ENCODE measurements around the gene AATF.

AATF gene

DNA sequence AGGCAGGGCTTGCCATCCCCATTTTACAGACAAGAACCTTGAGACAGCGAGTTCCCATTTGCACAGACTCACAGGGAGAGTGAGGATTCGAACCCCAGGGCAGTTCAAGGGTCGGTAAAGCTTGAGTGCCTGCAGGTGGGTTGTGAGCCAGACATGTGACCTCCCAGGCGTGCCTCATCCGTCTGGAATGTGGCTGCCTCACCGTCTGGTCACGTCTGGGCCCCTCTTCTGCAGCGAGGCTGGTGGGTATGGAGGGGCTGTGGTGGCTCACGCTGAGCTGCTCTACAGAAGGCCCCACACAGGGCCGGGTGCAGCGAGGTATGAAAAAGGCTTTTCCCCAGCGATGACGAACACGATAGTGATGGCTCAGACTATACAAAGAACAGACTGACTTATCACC lies 47.2 kb upstream of the AATF start:
- Histone ChIP-seq H4K20me1 (ENCODE audit: insufficient read depth, low read length) (no peaks in the 10 kb centered on the region), H3K4me3 (ENCODE audit: low read depth, low read length, poor library complexity, severe bottlenecking) (no peak overlapping the region), H3K9ac (ENCODE audit: low read length) (no peak overlapping the region), H3K4me1 (ENCODE audit: insufficient read depth, low read length, severe bottlenecking) (no peaks in the 10 kb centered on the region), H3K9me3 (ENCODE audit: low read length) (no peaks in the 10 kb centered on the region), H3K9me2 (ENCODE audit: low read depth, low read length) (no peaks in the 10 kb centered on the region), H3K79me2 (ENCODE audit: insufficient read depth, low read length) (no peaks in the 10 kb centered on the region), H3K36me3 (ENCODE audit: insufficient read depth, low read length) (no peaks in the 10 kb centered on the region), H2AFZ (ENCODE audit: low read length) (no peak overlapping the region), H3F3A (ENCODE audit: insufficient read depth, low read length) (no peaks in the 10 kb centered on the region), H3K27me3 (ENCODE audit: insufficient read depth, low read length) (no peaks in the 10 kb centered on the region), H3K27ac (ENCODE audit: low read depth, low read length, poor library complexity, severe bottlenecking) (no peak overlapping the region), H3K4me2 (ENCODE audit: low read length) (no peak overlapping the region)
- TF ChIP-seq, protein P1, sequence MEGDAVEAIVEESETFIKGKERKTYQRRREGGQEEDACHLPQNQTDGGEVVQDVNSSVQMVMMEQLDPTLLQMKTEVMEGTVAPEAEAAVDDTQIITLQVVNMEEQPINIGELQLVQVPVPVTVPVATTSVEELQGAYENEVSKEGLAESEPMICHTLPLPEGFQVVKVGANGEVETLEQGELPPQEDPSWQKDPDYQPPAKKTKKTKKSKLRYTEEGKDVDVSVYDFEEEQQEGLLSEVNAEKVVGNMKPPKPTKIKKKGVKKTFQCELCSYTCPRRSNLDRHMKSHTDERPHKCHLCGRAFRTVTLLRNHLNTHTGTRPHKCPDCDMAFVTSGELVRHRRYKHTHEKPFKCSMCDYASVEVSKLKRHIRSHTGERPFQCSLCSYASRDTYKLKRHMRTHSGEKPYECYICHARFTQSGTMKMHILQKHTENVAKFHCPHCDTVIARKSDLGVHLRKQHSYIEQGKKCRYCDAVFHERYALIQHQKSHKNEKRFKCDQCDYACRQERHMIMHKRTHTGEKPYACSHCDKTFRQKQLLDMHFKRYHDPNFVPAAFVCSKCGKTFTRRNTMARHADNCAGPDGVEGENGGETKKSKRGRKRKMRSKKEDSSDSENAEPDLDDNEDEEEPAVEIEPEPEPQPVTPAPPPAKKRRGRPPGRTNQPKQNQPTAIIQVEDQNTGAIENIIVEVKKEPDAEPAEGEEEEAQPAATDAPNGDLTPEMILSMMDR (IDR thresholded peaks at IDR 0.05; ENCODE audit: low read length) = no peak
- no peak for TF ChIP-seq EZH2 (IDR thresholded peaks at IDR 0.05; ENCODE audit: borderline replicate concordance, low read length)

DNA sequence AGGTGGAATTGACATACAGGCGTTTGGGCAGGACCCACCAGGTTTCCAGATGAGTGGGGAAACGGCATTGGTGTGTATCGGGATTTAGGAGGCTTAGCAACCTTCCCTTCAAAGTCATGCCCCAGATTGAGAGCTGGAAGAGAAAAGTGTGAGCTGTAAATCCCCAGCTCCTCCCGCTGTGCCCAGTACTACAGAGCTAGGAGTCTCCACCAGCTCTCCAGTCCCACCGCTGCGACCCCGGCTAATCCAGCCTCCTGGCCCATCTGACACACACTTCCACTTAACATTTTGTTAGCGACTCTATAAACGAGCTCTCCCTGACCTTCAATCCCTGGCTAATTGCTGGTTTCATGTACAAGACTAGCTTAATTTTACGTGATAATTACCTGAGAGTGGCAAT lies 41.3 kb upstream of the AATF start:
- Histone ChIP-seq H3K27ac (ENCODE audit: low read depth, low read length, poor library complexity, severe bottlenecking) (no peak overlapping the region), H3K27me3 (ENCODE audit: insufficient read depth, low read length) (no peaks in the 10 kb centered on the region), H3K36me3 (ENCODE audit: insufficient read depth, low read length) (no peaks in the 10 kb centered on the region), H4K20me1 (ENCODE audit: insufficient read depth, low read length) (no peaks in the 10 kb centered on the region), H3K4me1 (ENCODE audit: insufficient read depth, low read length, severe bottlenecking) (no peaks in the 10 kb centered on the region), H2AFZ (ENCODE audit: low read length) (no peak overlapping the region), H3K9ac (ENCODE audit: low read length) (no peak overlapping the region), H3K4me3 (ENCODE audit: low read depth, low read length, poor library complexity, severe bottlenecking) (no peak overlapping the region), H3F3A (ENCODE audit: insufficient read depth, low read length) (no peaks in the 10 kb centered on the region), H3K9me3 (ENCODE audit: low read length) (no peaks in the 10 kb centered on the region), H3K9me2 (ENCODE audit: low read depth, low read length) (no peaks in the 10 kb centered on the region), H3K79me2 (ENCODE audit: insufficient read depth, low read length) (no peaks in the 10 kb centered on the region), H3K4me2 (ENCODE audit: low read length) (no peak overlapping the region)
- no peak for TF ChIP-seq EZH2 (IDR thresholded peaks at IDR 0.05; ENCODE audit: borderline replicate concordance, low read length)
- TF ChIP-seq, protein P1 (IDR thresholded peaks at IDR 0.05; ENCODE audit: low read length) = no peak

DNA sequence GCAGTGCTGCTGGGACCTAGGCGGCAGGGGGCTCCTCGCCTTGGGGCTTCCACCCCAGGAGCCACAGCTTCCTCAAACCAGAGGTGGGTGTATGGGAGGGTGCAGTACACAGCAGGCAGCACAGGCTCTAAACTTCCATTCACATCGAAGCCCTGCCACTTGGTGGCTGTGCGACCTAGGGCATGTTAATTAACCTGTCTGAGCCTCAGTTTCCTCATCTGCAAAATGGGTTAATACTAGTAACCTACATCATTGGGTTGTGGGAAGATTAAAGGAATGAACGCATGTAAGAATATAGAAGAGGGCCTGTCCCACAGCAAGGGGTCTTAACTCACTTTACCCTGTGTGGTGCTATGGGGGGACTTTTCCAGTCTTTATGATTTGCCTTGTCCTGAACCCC lies 38.2 kb upstream of the AATF start:
- Histone ChIP-seq H3K9me3 (ENCODE audit: low read length) (no peaks in the 10 kb centered on the region), H3K27me3 (ENCODE audit: insufficient read depth, low read length) (no peaks in the 10 kb centered on the region), H3K9me2 (ENCODE audit: low read depth, low read length) (no peaks in the 10 kb centered on the region), H3F3A (ENCODE audit: insufficient read depth, low read length) (no peaks in the 10 kb centered on the region), H3K36me3 (ENCODE audit: insufficient read depth, low read length) (no peaks in the 10 kb centered on the region), H3K4me3 (ENCODE audit: low read depth, low read length, poor library complexity, severe bottlenecking) (no peak overlapping the region), H3K9ac (ENCODE audit: low read length) (no peak overlapping the region), H2AFZ (ENCODE audit: low read length) (no peak overlapping the region), H3K4me2 (ENCODE audit: low read length) (no peak overlapping the region), H3K79me2 (ENCODE audit: insufficient read depth, low read length) (no peaks in the 10 kb centered on the region), H3K27ac (ENCODE audit: low read depth, low read length, poor library complexity, severe bottlenecking) (no peak overlapping the region), H4K20me1 (ENCODE audit: insufficient read depth, low read length) (no peaks in the 10 kb centered on the region), H3K4me1 (ENCODE audit: insufficient read depth, low read length, severe bottlenecking) (no peaks in the 10 kb centered on the region)
- TF ChIP-seq, protein P1 (IDR thresholded peaks at IDR 0.05; ENCODE audit: low read length) = no peak
- TF ChIP-seq EZH2 (IDR thresholded peaks at IDR 0.05; ENCODE audit: borderline replicate concordance, low read length) = no peak
